Right atrium auricular region (tissue), 2 donors: ENCODE data around the gene CLSTN1. TPM values are rescaled to one million over a fixed set of nuclear protein-coding genes. Genes with fewer than 3 reads are reported as not detected.

Source experiments
- DNase-seq: peaks from one replicate; pipeline ENCODE4 v3.0.0-alpha.2; 2019; ENCODE audit warnings: low spot score
- H3K27ac ChIP-seq, 2 donors: fragments of 200-600 bp; sonication (generic); 1 replicate in 1 of 2; 2 replicates in 1 of 2; pipeline ENCODE4 v1.5.1; 2016 to 2019
- H3K27me3 ChIP-seq, 2 donors: fragments of 200-600 bp; sonication (generic); one replicate each; pipeline versions ENCODE4 v1.5.1 to v1.6.0; 2017 to 2019
- H3K36me3 ChIP-seq: fragments of 200-600 bp; sonication (generic); one replicate; pipeline ENCODE4 v1.5.1; 2016
- H3K4me1 ChIP-seq, 2 donors: fragments of 200-600 bp; sonication (generic); one replicate each; pipeline versions ENCODE4 v1.5.1 to v1.6.0; 2017 to 2019
- H3K4me3 ChIP-seq, 2 donors: fragments of 200-600 bp; sonication (generic); 1 replicate in 1 of 2; 2 replicates in 1 of 2; pipeline ENCODE4 v1.5.1; 2017 to 2019; ENCODE audit warnings: mild to moderate bottlenecking in 1 of 2, moderate library complexity in 1 of 2
- H3K9me3 ChIP-seq, 2 donors: fragments of 200-600 bp; sonication (generic); one replicate each; pipeline ENCODE4 v1.5.1; 2019
- CTCF ChIP-seq, 2 donors: fragments of 200-600 bp; sonication (generic); IDR thresholded peaks; one replicate each; pipeline ENCODE4 v1.5.1; 2019; ENCODE audit warnings: antibody characterized with exemption in 2 of 2
- total RNA-seq, 2 donors: library from RNA; depleted of rRNA; stranded (reverse); fragments of >200 nt; gene quantifications; one replicate each; pipeline ENCODE4 v1.1.0, GENCODE V29; 2016

CLSTN1 gene
- total RNA-seq, 2 donors from 2014 or later, result 47.5 to 54.0 TPM

GRCh38 chr1:9689011-9689706 lies 134.6 kb downstream of the CLSTN1 start:
- Histone ChIP-seq H3K36me3 (no peaks in the 10 kb centered on the region), H3K4me1 (peaks cover 0 to 39% of the 10 kb centered on the region in 2 donors), H3K27me3 (no peaks in the 10 kb centered on the region), H3K4me3 (peak overlapping the region; percentile 68 to 77), H3K9me3 (no peaks in the 10 kb centered on the region), H3K27ac (peak overlapping the region; percentile 14 to 75)
- peak; percentile 65 for DNase-seq
- TF ChIP-seq CTCF (IDR thresholded peaks at IDR 0.05), result no peak

- no peaks in the 10 kb centered on the region for H3K27me3 ChIP-seq
- peaks cover 0 to 39% of the 10 kb centered on the region in 2 donors for H3K4me1 ChIP-seq
- no peaks in the 10 kb centered on the region for H3K9me3 ChIP-seq
- H3K27ac ChIP-seq, result no peak overlapping the region
- H3K4me3 ChIP-seq, result peak overlapping the region; percentile 59 to 77
- H3K36me3 ChIP-seq, result no peaks in the 10 kb centered on the region
- TF ChIP-seq CTCF (IDR thresholded peaks at IDR 0.05), result no peak
- no peak for DNase-seq
Measured at GRCh38 chr1:9688599-9688998, 135.2 kb downstream of the CLSTN1 start.

GRCh38 chr1:9687874-9688582 lies 135.7 kb downstream of the CLSTN1 start:
- TF ChIP-seq CTCF (IDR thresholded peaks at IDR 0.05), result no peak
- H3K36me3 ChIP-seq, result no peaks in the 10 kb centered on the region
- H3K27me3 ChIP-seq, result no peaks in the 10 kb centered on the region
- DNase-seq, result no peak
- H3K4me1 ChIP-seq, result peaks cover 0 to 39% of the 10 kb centered on the region in 2 donors
- no peaks in the 10 kb centered on the region for H3K9me3 ChIP-seq
- peak overlapping the region; percentile 47 to 59 for H3K4me3 ChIP-seq
- H3K27ac ChIP-seq, result peak overlapping the region in 1 of 2 donors; percentile 46

GRCh38 chr1:9687120-9687873 lies 136.5 kb downstream of the CLSTN1 start:
- peaks cover 0 to 39% of the 10 kb centered on the region in 2 donors for H3K4me1 ChIP-seq

GRCh38 chr1:9684801-9685200 lies 139.0 kb downstream of the CLSTN1 start:
- no peaks in the 10 kb centered on the region for H3K36me3 ChIP-seq
- H3K9me3 ChIP-seq, result no peaks in the 10 kb centered on the region
- H3K4me3 ChIP-seq, result no peak overlapping the region
- H3K27me3 ChIP-seq, result no peaks in the 10 kb centered on the region
- H3K4me1 ChIP-seq, result peaks cover 0 to 27% of the 10 kb centered on the region in 2 donors
- no peak overlapping the region for H3K27ac ChIP-seq
- TF ChIP-seq CTCF (IDR thresholded peaks at IDR 0.05), result no peak
- no peak for DNase-seq

More at GRCh38 chr1:9687120-9687873, 136.5 kb downstream of the CLSTN1 start:
- DNase-seq, result peak; percentile 61
- H3K9me3 ChIP-seq, result no peaks in the 10 kb centered on the region
- no peaks in the 10 kb centered on the region for H3K27me3 ChIP-seq
- H3K27ac ChIP-seq, result peak overlapping the region; percentile 46 to 58
- H3K4me3 ChIP-seq, result peak overlapping the region; percentile 47 to 59
- H3K36me3 ChIP-seq, result no peaks in the 10 kb centered on the region
- no peak for TF ChIP-seq CTCF (IDR thresholded peaks at IDR 0.05)
